GM12878 (cell line): Measurements from ENCODE around the gene ZNF608. TPM values are rescaled to one million over a fixed set of nuclear protein-coding genes. Genes with fewer than 3 reads are reported as not detected.

Experiments
- ASH2L ChIP-seq: fragments of 300-600, 200-600 bp; sonication (generic); IDR thresholded peaks from 2 replicates; pipeline ENCODE4 v1.6.1; 2017; ENCODE audit warnings: low read depth, mild to moderate bottlenecking, borderline replicate concordance
- BCL3 ChIP-seq: IDR thresholded peaks from 2 replicates; pipeline ENCODE4 v1.6.1; 2011; ENCODE audit warnings: borderline replicate concordance, low read depth, mild to moderate bottlenecking, moderate library complexity, low read length; ENCODE audit not compliant: insufficient read depth, poor library complexity, severe bottlenecking
- FOXK2 ChIP-seq: fragments of 450-650 bp; IDR thresholded peaks from 2 replicates; pipeline ENCODE4 v1.6.1; 2017; ENCODE audit warnings: mild to moderate bottlenecking, moderate library complexity
- NR2F1 ChIP-seq: fragments of 450-650 bp; conservative IDR thresholded peaks from 2 replicates; pipeline ENCODE4 v1.6.1; 2017; ENCODE audit warnings: mild to moderate bottlenecking
- PRDM15 ChIP-seq: fragments of 450-650 bp; formaldehyde crosslinking; IDR thresholded peaks from 2 replicates; pipeline ENCODE4 v1.4.0; 2020; ENCODE audit warnings: mild to moderate bottlenecking, moderate library complexity
- TCF12 ChIP-seq: IDR thresholded peaks from 2 replicates; pipeline ENCODE4 v1.6.1; 2011; ENCODE audit warnings: low read depth, mild to moderate bottlenecking, low read length
- ZNF687 ChIP-seq: fragments of 450-650 bp; IDR thresholded peaks from 2 replicates; pipeline ENCODE4 v1.6.1; 2017; ENCODE audit warnings: mild to moderate bottlenecking, moderate library complexity
- polyA plus RNA-seq, 11 experiments: library from polyadenylated mRNA; depleted of rRNA in 4 of 11; unstranded in 6 of 11; stranded (reverse) in 5 of 11; fragments of >200 nt; fragmentation: Nextera tagmentation in 4 of 11; fragmentation: Illumina TruSeq in 1 of 11; extraction: Ambion mirVana in 4 of 11; extraction: Trizol in 1 of 11; gene quantifications; 1 replicate in 1 of 11; 2 replicates in 10 of 11; pipeline versions ENCODE4 v1.2.1 to v1.2.3, GENCODE V29; 2011 to 2016; ENCODE audit warnings: inconsistent platforms in 2 of 11, missing spikeins in 2 of 11, low read depth in 1 of 11
- total RNA-seq, 4 experiments: library from RNA; depleted of rRNA in 3 of 4; stranded (reverse); fragments of >200 nt in 3 of 4; fragmentation: Illumina TruSeq in 1 of 4; extraction: Trizol in 1 of 4; gene quantifications; 2 replicates each; pipeline versions ENCODE4 v1.2.1 to v1.2.3, GENCODE V29; 2013 to 2021

The ZNF608 gene
- total and polyA plus RNA-seq, 10 of the 15 experiments (the other 5 are each of a cell fraction or from before 2014, with no cell fraction given), result 0.19 to 6.7 (median 0.64) TPM

- TF ChIP-seq PRDM15 (CRISPR knock-in tag) (no peak), ZNF687 (0 out of 2 replicates have a peak, but pooled peaks have one; percentile 11), TCF12 (0 out of 2 replicates have a peak, but pooled peaks have one; percentile 18), NR2F1 (0 out of 2 replicates have a peak, but pooled peaks have one; percentile 45), FOXK2 (no peak), ASH2L (no peak), BCL3 (peak; percentile 79)
- TF ChIP-seq, all 136 proteins: peak for 10
Observed at GRCh38 chr5:124724357-124725039, 21.9 kb downstream of the ZNF608 start (continued).
